ENCODE results near the gene UNC13A. TPM values are rescaled to one million over a fixed set of nuclear protein-coding genes. Genes with fewer than 3 reads are reported as not detected.

The UNC13A gene
- total RNA-seq, 1 experiment from 2014 or later, result 5.8 TPM

DNA sequence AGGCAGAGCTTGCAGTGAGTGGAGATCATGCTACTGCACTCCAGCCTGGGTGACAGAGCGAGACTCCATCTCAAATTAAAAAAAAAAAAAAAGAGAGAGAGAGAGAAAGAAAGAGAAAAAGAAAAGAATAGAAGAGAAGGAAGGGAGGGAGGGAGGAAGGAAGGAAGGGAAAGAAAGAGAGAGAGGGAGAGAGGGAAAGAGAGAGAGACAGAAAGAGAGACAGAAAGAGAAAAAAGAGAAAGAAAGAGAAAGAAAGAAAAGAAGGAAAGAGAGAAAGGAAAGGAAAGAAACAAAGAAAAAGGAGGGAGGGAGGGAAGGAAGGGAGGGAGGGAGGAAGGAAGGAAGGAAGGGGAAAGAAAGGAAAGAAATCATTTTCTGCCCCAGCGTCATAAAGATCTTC is 7.0 kb upstream of the UNC13A start:
- TF ChIP-seq, protein P1, sequence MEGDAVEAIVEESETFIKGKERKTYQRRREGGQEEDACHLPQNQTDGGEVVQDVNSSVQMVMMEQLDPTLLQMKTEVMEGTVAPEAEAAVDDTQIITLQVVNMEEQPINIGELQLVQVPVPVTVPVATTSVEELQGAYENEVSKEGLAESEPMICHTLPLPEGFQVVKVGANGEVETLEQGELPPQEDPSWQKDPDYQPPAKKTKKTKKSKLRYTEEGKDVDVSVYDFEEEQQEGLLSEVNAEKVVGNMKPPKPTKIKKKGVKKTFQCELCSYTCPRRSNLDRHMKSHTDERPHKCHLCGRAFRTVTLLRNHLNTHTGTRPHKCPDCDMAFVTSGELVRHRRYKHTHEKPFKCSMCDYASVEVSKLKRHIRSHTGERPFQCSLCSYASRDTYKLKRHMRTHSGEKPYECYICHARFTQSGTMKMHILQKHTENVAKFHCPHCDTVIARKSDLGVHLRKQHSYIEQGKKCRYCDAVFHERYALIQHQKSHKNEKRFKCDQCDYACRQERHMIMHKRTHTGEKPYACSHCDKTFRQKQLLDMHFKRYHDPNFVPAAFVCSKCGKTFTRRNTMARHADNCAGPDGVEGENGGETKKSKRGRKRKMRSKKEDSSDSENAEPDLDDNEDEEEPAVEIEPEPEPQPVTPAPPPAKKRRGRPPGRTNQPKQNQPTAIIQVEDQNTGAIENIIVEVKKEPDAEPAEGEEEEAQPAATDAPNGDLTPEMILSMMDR (conservative IDR thresholded peaks at IDR 0.05; ENCODE audit: low read depth, low read length), result no peak
- TF ChIP-seq EZH2 (IDR thresholded peaks at IDR 0.05; ENCODE audit: borderline replicate concordance, low read depth, low read length, poor library complexity, severe bottlenecking), result no peak
- no peaks in the 10 kb centered on the region for H3K9me3 ChIP-seq (ENCODE audit: low read depth, low read length, poor library complexity, severe bottlenecking)
- H3K36me3 ChIP-seq (ENCODE audit: insufficient read depth, low read length, poor library complexity, severe bottlenecking), result no peaks in the 10 kb centered on the region
- H3K4me1 ChIP-seq (ENCODE audit: insufficient read depth, low read length, poor library complexity, severe bottlenecking), result no peaks in the 10 kb centered on the region
- ChIA-PET CTCF (interaction anchor here (0.6 kb wide), 1 partner anchor 10 kb away, joined by 8 read pairs; no protein-coding TSS in a partner anchor), POLR2A (ENCODE audit: low non-redundant PET) (no interaction called here)
- intact Hi-C loops (cut with micrococcal nuclease; ENCODE audit: unreplicated experiment), result no loop called here
- no TSS peak for BruUV-seq (replicated peaks)
- H3K4me3 ChIP-seq (ENCODE audit: low read depth, low read length, poor library complexity, severe bottlenecking), result no peak overlapping the region
- H3K27ac ChIP-seq (ENCODE audit: low read depth, low read length, poor library complexity, severe bottlenecking), result no peak overlapping the region
- DNase-seq (ENCODE audit: low spot score), result no peak
- H3K27me3 ChIP-seq (replicated peaks; ENCODE audit: insufficient read depth, low read depth, low read length, poor library complexity), result peaks cover 19% of the 10 kb centered on the region

DNA sequence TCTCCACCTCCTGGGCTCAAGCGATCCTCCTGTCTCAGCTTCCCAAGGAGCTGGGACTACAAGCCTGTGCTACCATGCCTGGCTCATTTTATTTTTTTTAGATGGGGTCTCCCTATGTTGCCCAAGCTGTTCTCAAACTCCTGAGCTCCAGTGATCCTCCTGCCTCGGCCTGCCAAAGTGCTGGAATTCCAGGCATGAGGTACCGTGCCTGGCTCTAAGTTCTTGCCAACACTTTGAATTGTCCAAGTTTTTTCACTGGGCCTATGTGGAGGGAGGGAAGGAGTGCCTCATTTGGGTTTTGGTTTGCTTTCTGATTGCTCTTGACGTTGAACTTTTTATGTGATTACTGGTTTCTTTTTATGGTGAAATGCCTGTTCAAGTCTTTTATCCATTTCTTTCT is 4.4 kb upstream of the UNC13A start:
- BruUV-seq (replicated peaks), result no TSS peak

DNA sequence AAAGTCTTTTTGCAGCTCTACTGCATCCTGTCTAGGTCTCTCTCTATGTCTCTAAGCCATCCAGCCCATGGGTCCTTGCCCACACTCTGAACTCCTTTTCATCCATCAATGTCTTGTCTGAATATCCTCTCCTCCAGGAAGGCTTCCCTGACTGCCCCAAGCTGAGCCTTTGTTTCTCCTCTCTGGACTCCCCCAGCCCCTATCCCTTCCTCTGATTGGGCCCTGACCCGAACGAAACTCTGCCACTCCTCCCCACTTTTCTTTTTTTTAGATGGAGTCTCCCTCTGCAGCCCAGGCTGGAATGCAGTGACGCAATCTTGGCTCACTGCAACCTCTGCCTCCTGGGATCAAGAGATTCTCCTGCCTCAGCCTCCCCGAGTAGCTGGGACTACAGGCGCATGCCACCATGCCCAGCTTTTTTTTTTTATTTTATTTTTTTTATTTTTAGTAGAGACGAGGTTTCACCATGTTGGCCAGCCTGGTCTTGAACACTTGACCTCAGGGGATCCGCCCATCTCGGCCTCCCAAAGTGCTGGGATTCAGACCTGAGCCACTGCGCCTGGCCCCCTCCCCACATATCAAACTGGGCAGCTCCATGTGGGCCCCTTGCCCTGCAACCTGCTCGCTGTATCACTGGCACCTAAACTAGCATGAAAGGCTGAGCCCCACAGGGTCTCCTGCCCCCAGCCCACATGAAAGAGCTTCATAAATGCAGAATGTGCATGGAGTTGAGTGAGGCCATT is 870 bp upstream of the UNC13A start:
- Histone ChIP-seq H3K27ac (ENCODE audit: low read depth, low read length, poor library complexity, severe bottlenecking) (no peak overlapping the region), H3K36me3 (ENCODE audit: insufficient read depth, low read length, poor library complexity, severe bottlenecking) (no peaks in the 10 kb centered on the region), H3K4me3 (ENCODE audit: low read depth, low read length, poor library complexity, severe bottlenecking) (no peak overlapping the region), H3K4me1 (ENCODE audit: insufficient read depth, low read length, poor library complexity, severe bottlenecking) (peaks cover 17% of the 10 kb centered on the region), H3K27me3 (replicated peaks; ENCODE audit: insufficient read depth, low read depth, low read length, poor library complexity) (no peaks in the 10 kb centered on the region), H3K9me3 (ENCODE audit: low read depth, low read length, poor library complexity, severe bottlenecking) (no peaks in the 10 kb centered on the region)
- no peak for DNase-seq (ENCODE audit: low spot score)
- TF ChIP-seq, protein P1 (conservative IDR thresholded peaks at IDR 0.05; ENCODE audit: low read depth, low read length), result no peak
- no peak for TF ChIP-seq EZH2 (IDR thresholded peaks at IDR 0.05; ENCODE audit: borderline replicate concordance, low read depth, low read length, poor library complexity, severe bottlenecking)
- BruUV-seq (replicated peaks), result no TSS peak
- CTCF ChIA-PET, result no interaction called here
- intact Hi-C loops (cut with micrococcal nuclease; ENCODE audit: unreplicated experiment), result no loop called here
- POLR2A ChIA-PET (ENCODE audit: low non-redundant PET), result no interaction called here

More for the DNA sequence above, 4.4 kb upstream of the UNC13A start:
- H3K27ac ChIP-seq (ENCODE audit: low read depth, low read length, poor library complexity, severe bottlenecking), result no peak overlapping the region
- peaks cover 9% of the 10 kb centered on the region for H3K27me3 ChIP-seq (replicated peaks; ENCODE audit: insufficient read depth, low read depth, low read length, poor library complexity)
- H3K4me3 ChIP-seq (ENCODE audit: low read depth, low read length, poor library complexity, severe bottlenecking), result no peak overlapping the region
- ChIA-PET POLR2A (ENCODE audit: low non-redundant PET) (no interaction called here), CTCF (no interaction called here)
- no peak for DNase-seq (ENCODE audit: low spot score)
- no peaks in the 10 kb centered on the region for H3K9me3 ChIP-seq (ENCODE audit: low read depth, low read length, poor library complexity, severe bottlenecking)
- peaks cover 6% of the 10 kb centered on the region for H3K4me1 ChIP-seq (ENCODE audit: insufficient read depth, low read length, poor library complexity, severe bottlenecking)
- TF ChIP-seq, protein P1 (conservative IDR thresholded peaks at IDR 0.05; ENCODE audit: low read depth, low read length), result no peak
- no peak for TF ChIP-seq EZH2 (IDR thresholded peaks at IDR 0.05; ENCODE audit: borderline replicate concordance, low read depth, low read length, poor library complexity, severe bottlenecking)
- no peaks in the 10 kb centered on the region for H3K36me3 ChIP-seq (ENCODE audit: insufficient read depth, low read length, poor library complexity, severe bottlenecking)
- intact Hi-C loops (cut with micrococcal nuclease; ENCODE audit: unreplicated experiment), result no loop called here
